SU-DHL-6 (cell line): ENCODE data around the gene RPL3.

ENCODE experiments used
- H2AFZ ChIP-seq: fragments of 200-600 bp; sonication (generic); 2 replicates; pipeline ENCODE4 v1.6.1; 2014; ENCODE audit warnings: low read depth, mild to moderate bottlenecking, moderate library complexity, mixed read lengths, antibody characterized with exemption, low read length; ENCODE audit not compliant: severe bottlenecking
- H3F3A ChIP-seq: fragments of 200-600 bp; shearing (Covaris generic); 2 replicates; pipeline ENCODE4 v1.6.0; 2016; ENCODE audit warnings: antibody characterized with exemption, mild to moderate bottlenecking; ENCODE audit not compliant: insufficient read depth
- H3K27ac ChIP-seq: fragments of 200-600 bp; sonication (generic); 2 replicates; pipeline ENCODE4 v1.5.1; 2016; ENCODE audit warnings: low read depth, mild to moderate bottlenecking, low read length, moderate library complexity, mixed read lengths
- H3K27me3 ChIP-seq: fragments of 200-600 bp; sonication (generic), shearing (Covaris generic); 2 replicates; pipeline ENCODE4 v1.6.0; 2014; ENCODE audit warnings: mild to moderate bottlenecking, low read length
- H3K36me3 ChIP-seq: fragments of 200-600 bp; sonication (generic); 2 replicates; pipeline ENCODE4 v1.6.1; 2014; ENCODE audit warnings: mild to moderate bottlenecking, low read length, mixed read lengths
- H3K4me2 ChIP-seq: fragments of 300-600, 200-600 bp; shearing (Covaris generic), sonication (generic); 2 replicates; pipeline ENCODE4 v1.6.0; 2014; ENCODE audit warnings: low read length, low read depth, mild to moderate bottlenecking; ENCODE audit not compliant: poor library complexity, severe bottlenecking
- H3K4me3 ChIP-seq: fragments of 200-600 bp; sonication (generic); 2 replicates; pipeline ENCODE4 v1.5.1; 2014; ENCODE audit warnings: antibody characterized with exemption, low read length, mild to moderate bottlenecking, mixed read lengths; ENCODE audit not compliant: insufficient read depth, poor library complexity, severe bottlenecking
- H3K79me2 ChIP-seq: fragments of 200-600 bp; sonication (generic); 2 replicates; pipeline ENCODE4 v1.6.1; 2014; ENCODE audit warnings: mild to moderate bottlenecking, low read length, moderate library complexity; ENCODE audit not compliant: insufficient read depth
- H3K9ac ChIP-seq: fragments of 200-600 bp; sonication (generic); 2 replicates; pipeline ENCODE4 v1.7.0; 2014; ENCODE audit warnings: mild to moderate bottlenecking, low read length
- H3K9me2 ChIP-seq: fragments of 200-600 bp; sonication (generic); replicated peaks from 2 replicates; pipeline ENCODE4 v1.6.1; 2014; ENCODE audit warnings: low read length; ENCODE audit not compliant: insufficient read depth
- H3K9me3 ChIP-seq: fragments of 200-600 bp; sonication (generic); 2 replicates; pipeline ENCODE4 v1.6.1; 2014; ENCODE audit warnings: low read length, mixed read lengths; ENCODE audit not compliant: insufficient read depth
- H4K20me1 ChIP-seq: fragments of 200-600 bp; sonication (generic); 2 replicates; pipeline ENCODE4 v1.6.1; 2014; ENCODE audit warnings: low read depth, mild to moderate bottlenecking, antibody characterized with exemption, low read length, moderate library complexity, mixed read lengths
- CTCF ChIP-seq: fragments of 200-600 bp; sonication (generic); IDR thresholded peaks from one replicate; pipeline ENCODE4 v1.5.1; 2017; ENCODE audit warnings: antibody characterized with exemption, mild to moderate bottlenecking, low read length, moderate library complexity; ENCODE audit not compliant: insufficient read depth, poor library complexity, severe bottlenecking
- EZH2phosphoT487 ChIP-seq: fragments of 200-600 bp; sonication (generic), shearing (Covaris generic); conservative IDR thresholded peaks from 2 replicates; pipeline ENCODE4 v1.6.1; 2018; ENCODE audit warnings: mild to moderate bottlenecking, antibody characterized with exemption, low read length, moderate library complexity, mixed read lengths

Gene RPL3

GRCh38 chr22:39367035-39367434 lies 47.6 kb upstream of the RPL3 start:
- H3K79me2 ChIP-seq, result no peaks in the 10 kb centered on the region
- no peak overlapping the region for H3K9ac ChIP-seq
- no peak overlapping the region for H3K27ac ChIP-seq

GRCh38 chr22:39365492-39365780 lies 46.0 kb upstream of the RPL3 start:
- Histone ChIP-seq H3K4me2 (no peak overlapping the region), H3K79me2 (no peaks in the 10 kb centered on the region), H2AFZ (no peak overlapping the region), H3K27me3 (no peaks in the 10 kb centered on the region), H3K9me2 (no peaks in the 10 kb centered on the region), H3K9me3 (no peaks in the 10 kb centered on the region), H3K36me3 (no peaks in the 10 kb centered on the region), H3K4me3 (no peak overlapping the region), H3K27ac (no peak overlapping the region), H3K9ac (no peak overlapping the region), H4K20me1 (no peaks in the 10 kb centered on the region), H3F3A (no peaks in the 10 kb centered on the region)
- no peak for TF ChIP-seq EZH2phosphoT487
- no peak for TF ChIP-seq CTCF

More at GRCh38 chr22:39367035-39367434, 47.6 kb upstream of the RPL3 start:
- Histone ChIP-seq H3K9me2 (no peaks in the 10 kb centered on the region), H3K27me3 (no peaks in the 10 kb centered on the region), H3K4me3 (no peak overlapping the region), H3K9me3 (no peaks in the 10 kb centered on the region), H3K4me2 (no peak overlapping the region), H3F3A (no peaks in the 10 kb centered on the region), H2AFZ (no peak overlapping the region), H4K20me1 (no peaks in the 10 kb centered on the region), H3K36me3 (no peaks in the 10 kb centered on the region)
- TF ChIP-seq EZH2phosphoT487, result no peak

- H3K9ac ChIP-seq, result no peak overlapping the region
- no peaks in the 10 kb centered on the region for H4K20me1 ChIP-seq
- no peaks in the 10 kb centered on the region for H3K9me3 ChIP-seq
- TF ChIP-seq CTCF (no peak), EZH2phosphoT487 (no peak)
- H3F3A ChIP-seq, result no peaks in the 10 kb centered on the region
- H3K36me3 ChIP-seq, result no peaks in the 10 kb centered on the region
- H3K4me2 ChIP-seq, result no peak overlapping the region
- no peaks in the 10 kb centered on the region for H3K27me3 ChIP-seq
- no peak overlapping the region for H2AFZ ChIP-seq
- no peak overlapping the region for H3K27ac ChIP-seq
- no peaks in the 10 kb centered on the region for H3K79me2 ChIP-seq
- H3K9me2 ChIP-seq, result no peaks in the 10 kb centered on the region
- H3K4me3 ChIP-seq, result no peak overlapping the region
Observed at GRCh38 chr22:39364714-39365491, 45.5 kb upstream of the RPL3 start.

GRCh38 chr22:39363751-39364515 lies 44.5 kb upstream of the RPL3 start:
- no peaks in the 10 kb centered on the region for H3K79me2 ChIP-seq
- no peaks in the 10 kb centered on the region for H3K9me3 ChIP-seq
- H3F3A ChIP-seq, result no peaks in the 10 kb centered on the region
- no peaks in the 10 kb centered on the region for H3K9me2 ChIP-seq
- no peak for TF ChIP-seq CTCF
- H4K20me1 ChIP-seq, result no peaks in the 10 kb centered on the region
- H3K27ac ChIP-seq, result no peak overlapping the region
- H3K9ac ChIP-seq, result no peak overlapping the region
- no peak overlapping the region for H2AFZ ChIP-seq
- H3K4me3 ChIP-seq, result no peak overlapping the region
- no peak overlapping the region for H3K4me2 ChIP-seq
- H3K36me3 ChIP-seq, result no peaks in the 10 kb centered on the region
- H3K27me3 ChIP-seq, result no peaks in the 10 kb centered on the region
